Urinary bladder (tissue), 4 donors: Measurements from ENCODE around the gene DCTD. TPM values are rescaled to one million over a fixed set of nuclear protein-coding genes. Genes with fewer than 3 reads are reported as not detected.

Experiments used
- DNase-seq: peaks from one replicate; pipeline ENCODE4 v3.0.0-alpha.2; 2015; ENCODE audit errors: extremely low spot score
- H3K27ac ChIP-seq: one replicate; pipeline ENCODE4 v1.5.1; 2013; ENCODE audit warnings: low read depth, mild to moderate bottlenecking, moderate library complexity
- H3K36me3 ChIP-seq: one replicate; pipeline ENCODE4 v1.6.1; 2013; ENCODE audit warnings: mild to moderate bottlenecking, moderate library complexity; ENCODE audit not compliant: insufficient read depth
- H3K4me1 ChIP-seq: one replicate; pipeline ENCODE4 v1.6.1; 2013; ENCODE audit warnings: mild to moderate bottlenecking, moderate library complexity; ENCODE audit not compliant: insufficient read depth
- H3K4me3 ChIP-seq: one replicate; pipeline ENCODE4 v1.5.1; 2013; ENCODE audit warnings: low read depth, low read length
- WGBS: extraction: QIAGEN DNeasy Blood & Tissue Kit; methylation state at CpG from one replicate; pipeline ENCODE4 v1.1.7; 2013; 5-methylcytosine and 5-hydroxymethylcytosine counted together
- polyA plus RNA-seq: library from polyadenylated mRNA; stranded (reverse); fragments of 200-250 nt; gene quantifications from one replicate; pipeline ENCODE4 v1.2.3, GENCODE V29; 2013
- total RNA-seq: library from RNA; depleted of rRNA; stranded (reverse); fragments of >200 nt; gene quantifications from one replicate; pipeline ENCODE4 v1.2.3, GENCODE V29; 2014
- donor health status: healthy with polysubstance abuse.
- donor health status: healthy.

Gene DCTD
- total and polyA plus RNA-seq, 2 donors: 68.7 to 71.7 TPM

DNA sequence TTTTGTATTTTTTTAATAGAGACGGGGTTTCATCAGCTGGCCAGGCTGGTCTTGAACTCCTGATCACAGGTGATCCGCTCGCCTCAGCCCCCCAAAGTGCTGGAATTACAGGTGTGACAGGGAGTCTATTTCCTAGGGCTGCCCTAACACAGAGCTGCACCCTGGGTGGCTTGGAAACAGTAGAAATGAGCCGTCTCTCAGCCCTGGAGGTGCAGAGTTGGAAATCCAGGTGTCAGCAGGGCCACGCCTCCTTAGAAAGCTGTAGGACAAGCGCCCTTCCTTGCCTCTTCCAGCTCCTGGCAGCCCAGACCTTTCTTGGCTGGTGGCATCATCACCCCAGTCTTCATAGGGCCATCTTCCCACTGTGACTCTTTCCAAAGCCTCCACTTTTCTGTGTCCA lies 71.6 kb downstream of the DCTD start:
- Histone ChIP-seq H3K27ac (no peak overlapping the region), H3K36me3 (no peaks in the 10 kb centered on the region), H3K4me1 (no peaks in the 10 kb centered on the region), H3K4me3 (no peak overlapping the region)
- WGBS: 96% methylated on average over 6 of the region's 6 CpGs
- DNase-seq: no peak

DNA sequence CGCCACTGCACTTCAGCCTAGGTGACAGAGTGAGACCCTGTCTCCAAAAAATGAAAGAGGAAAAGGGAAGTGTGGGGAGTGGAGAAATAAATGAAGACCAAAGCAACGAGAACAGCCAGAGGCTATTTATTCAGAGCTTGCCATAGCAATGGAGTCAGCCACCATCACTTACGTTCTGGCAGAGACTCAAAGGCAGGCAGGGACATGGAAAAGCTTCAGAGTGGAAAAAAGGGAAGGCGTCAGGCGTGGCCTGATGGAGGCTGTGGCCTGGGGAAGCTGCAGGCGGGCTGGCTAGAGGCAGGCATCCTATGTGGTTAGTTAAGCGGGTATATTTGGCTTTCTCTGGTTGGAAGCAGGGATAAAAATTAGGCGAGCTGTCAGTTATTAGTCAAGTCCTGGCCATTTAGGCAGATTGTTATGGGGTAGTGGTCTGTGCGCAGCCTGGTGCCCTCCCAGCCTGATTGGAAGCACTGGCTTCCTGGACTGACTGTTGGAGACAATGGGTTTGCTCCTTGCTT lies 73.3 kb downstream of the DCTD start:
- 88% methylated on average over 9 of the region's 9 CpGs for WGBS
- Histone ChIP-seq H3K4me3 (no peak overlapping the region), H3K36me3 (no peaks in the 10 kb centered on the region), H3K27ac (no peak overlapping the region), H3K4me1 (no peaks in the 10 kb centered on the region)
- DNase-seq: no peak

DNA sequence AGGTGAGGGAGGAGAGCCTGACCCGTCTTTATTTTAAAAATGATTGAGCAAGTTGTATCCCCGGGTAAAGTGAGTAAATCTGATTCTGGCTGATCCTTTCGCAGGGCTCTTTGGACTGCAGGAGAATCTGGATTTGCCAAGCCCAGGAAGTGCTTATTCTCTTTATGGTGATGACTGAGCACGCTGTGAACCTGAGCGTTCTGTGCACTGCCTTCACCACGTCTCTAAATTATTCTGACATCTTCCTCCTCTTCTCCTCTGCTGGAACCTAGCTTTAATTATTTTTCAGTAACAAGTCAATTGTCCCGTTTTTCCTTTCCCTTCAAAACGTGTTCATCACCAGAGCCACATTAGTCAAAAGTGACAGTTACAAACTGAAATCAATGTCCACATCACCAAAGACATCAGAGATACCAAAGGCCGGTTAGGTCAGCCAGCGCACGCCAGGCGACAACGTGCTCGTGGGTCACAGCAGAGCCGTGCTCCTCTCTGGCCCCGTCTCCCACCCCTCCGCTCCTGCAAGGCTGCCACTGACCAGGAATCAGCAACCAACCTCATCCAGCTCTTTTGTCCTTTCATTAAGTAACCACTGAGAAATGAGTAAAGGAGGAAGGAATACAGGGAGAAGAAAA lies 74.3 kb downstream of the DCTD start:
- H3K27ac ChIP-seq: no peak overlapping the region
- H3K36me3 ChIP-seq: no peaks in the 10 kb centered on the region
- no peak overlapping the region for H3K4me3 ChIP-seq
- 64% methylated on average over 17 of the region's 17 CpGs for WGBS
- H3K4me1 ChIP-seq: no peaks in the 10 kb centered on the region
- DNase-seq: no peak

DNA sequence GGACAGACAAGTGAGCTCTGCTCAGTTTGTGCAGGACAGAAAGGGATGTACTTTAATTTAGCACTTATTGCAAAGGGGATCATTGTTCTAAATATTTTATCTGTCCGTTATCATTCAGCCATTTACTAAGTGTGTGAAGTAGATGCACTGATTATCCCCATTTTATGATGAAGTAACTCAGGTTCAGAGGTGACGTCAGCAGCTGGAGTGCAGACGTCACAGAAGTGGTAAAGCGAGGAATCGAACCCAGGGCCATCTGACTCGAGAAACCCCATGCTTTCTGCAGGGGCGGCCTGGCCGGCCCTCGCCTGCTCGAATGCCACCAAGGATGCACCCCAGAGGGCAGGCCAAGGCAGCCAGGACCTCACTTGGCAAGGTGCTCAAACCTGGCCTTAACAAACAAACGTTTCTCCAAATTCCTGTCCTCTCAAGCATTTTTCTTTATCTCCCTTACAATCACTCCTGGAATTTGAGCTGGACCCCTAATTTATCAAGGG lies 75.0 kb downstream of the DCTD start:
- 86% methylated on average over 11 of the region's 11 CpGs for WGBS
- H3K4me3 ChIP-seq: no peak overlapping the region
- DNase-seq: no peak
- no peaks in the 10 kb centered on the region for H3K36me3 ChIP-seq
- no peaks in the 10 kb centered on the region for H3K4me1 ChIP-seq
- H3K27ac ChIP-seq: no peak overlapping the region

DNA sequence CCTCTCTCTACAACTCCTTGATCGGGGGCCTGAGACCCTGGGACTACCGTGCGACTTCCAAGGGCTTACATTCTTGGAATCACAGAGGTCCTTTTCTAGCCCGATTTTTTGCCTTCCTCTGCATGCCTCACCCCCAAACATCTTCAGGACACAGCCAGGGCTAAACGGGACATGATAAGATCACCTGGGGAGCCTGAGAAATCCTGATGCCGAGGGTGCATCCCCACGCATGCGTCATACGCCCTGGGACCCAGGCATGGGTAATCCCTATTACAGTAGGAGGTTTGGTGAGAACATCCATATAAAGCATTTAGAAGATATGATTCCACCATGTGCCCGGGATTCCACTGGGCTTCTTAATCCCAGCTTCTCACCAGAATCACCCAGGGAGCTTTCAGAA lies 77.1 kb downstream of the DCTD start:
- H3K4me3 ChIP-seq: no peak overlapping the region
- DNase-seq: no peak
- no peaks in the 10 kb centered on the region for H3K36me3 ChIP-seq
- no peaks in the 10 kb centered on the region for H3K4me1 ChIP-seq
- H3K27ac ChIP-seq: no peak overlapping the region
- 90% methylated on average over 10 of the region's 10 CpGs for WGBS

Other genes starting within 250 kb of the DCTD start
- gene WWC2, start 181.9 kb upstream of the DCTD start, total RNA-seq: 42.0 TPM
- gene WWC2, start 181.9 kb upstream of the DCTD start, polyA plus RNA-seq: 10.8 TPM